GM18519 (cell line): ENCODE measurements around the gene SLC38A4.
A peak's percentile ranks its signal among the peaks of the same experiment; 100 is the strongest.
"Not testable (repeated sequence)": the region's sequence is repeated elsewhere in the genome, so short reads cannot be mapped to it uniquely, and the experiment has no call there.

Experiments
- ATAC-seq: cut with Tn5 transposase; IDR thresholded peaks from one replicate; pipeline ENCODE4 v1.9.1; 2021; ENCODE audit warnings: mild to moderate bottlenecking, moderate library complexity; ENCODE audit not compliant: unreplicated experiment, low FRiP score

The SLC38A4 gene

GRCh38 chr12:46779879-46780278 lies 45.9 kb downstream of the SLC38A4 start:
- no peak for ATAC-seq

GRCh38 chr12:46779063-46779462 lies 46.7 kb downstream of the SLC38A4 start:
- ATAC-seq, result no peak

DNA sequence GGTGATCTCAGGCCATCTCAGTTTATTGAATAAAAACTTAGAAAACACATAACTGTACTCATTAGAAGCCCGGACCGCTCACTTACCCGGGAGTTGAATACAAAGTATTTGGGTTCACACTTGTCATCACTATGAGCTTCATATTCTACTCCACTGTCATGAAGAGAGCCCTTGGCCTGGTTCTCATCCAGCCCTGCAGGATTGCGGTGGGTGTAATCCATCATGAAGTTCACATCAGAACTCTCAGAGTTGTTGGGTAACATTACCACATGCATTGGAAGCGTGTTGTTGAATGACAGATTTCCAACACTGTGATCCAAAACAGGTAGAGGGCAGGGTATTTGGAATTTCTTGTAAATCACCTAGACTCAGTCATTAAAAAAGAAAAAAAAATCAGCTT lies 47.4 kb downstream of the SLC38A4 start:
- no peak for ATAC-seq

- ATAC-seq, result no peak
Measured at GRCh38 chr12:46777587-46777986, 48.2 kb downstream of the SLC38A4 start.

GRCh38 chr12:46775796-46776195 lies 50.0 kb downstream of the SLC38A4 start:
- no peak for ATAC-seq

DNA sequence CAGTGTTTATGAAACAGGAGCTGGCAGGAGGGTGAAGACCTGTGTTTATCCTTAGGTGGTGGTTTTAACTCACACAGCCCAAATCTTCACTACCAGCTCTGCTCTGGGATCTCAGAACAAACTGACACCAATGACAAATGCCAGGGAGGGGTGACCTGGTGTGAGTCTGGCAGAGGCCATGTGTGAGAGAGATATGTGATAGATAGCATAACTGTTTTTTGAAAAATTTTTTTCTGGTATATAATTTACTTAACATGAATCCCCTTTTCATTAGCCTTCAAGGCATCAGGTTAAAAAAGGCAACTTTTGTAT lies 51.5 kb downstream of the SLC38A4 start:
- no peak for ATAC-seq

DNA sequence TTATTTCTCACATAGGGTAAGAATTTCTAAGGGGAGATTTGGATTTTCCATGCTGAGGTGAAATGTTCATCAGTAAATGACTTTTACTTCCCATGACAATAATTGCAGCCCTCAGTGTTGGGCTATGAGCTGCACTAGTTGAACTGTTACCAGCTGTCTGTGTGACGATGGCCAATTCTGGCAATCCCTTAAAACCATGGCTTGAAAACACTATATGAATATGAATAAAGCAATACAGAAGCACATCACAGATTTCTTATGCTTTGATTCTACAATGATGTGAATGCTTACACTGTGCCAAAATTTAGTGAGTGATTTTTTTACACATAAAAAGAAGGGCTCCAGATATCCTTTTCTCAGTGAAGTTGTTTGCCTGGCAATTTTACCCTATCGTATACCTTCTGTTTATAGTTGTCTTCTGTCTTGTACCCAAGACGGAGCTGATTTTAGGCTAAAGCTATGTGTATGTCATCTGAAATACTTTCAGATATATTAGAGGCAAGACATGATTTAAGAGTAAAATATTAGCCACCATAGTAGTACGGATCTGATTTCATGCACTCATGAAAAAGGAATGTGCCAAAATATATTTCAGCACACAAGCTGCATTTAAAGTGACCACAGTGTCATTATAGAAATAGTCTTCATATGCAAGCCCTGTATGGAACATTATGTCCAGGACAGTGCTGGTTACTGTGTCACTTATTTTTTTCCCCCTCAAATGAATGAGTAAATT lies 52.0 kb downstream of the SLC38A4 start:
- ATAC-seq, result no peak

- no peak for ATAC-seq
Measured at GRCh38 chr12:46771268-46771827, 54.4 kb downstream of the SLC38A4 start.

DNA sequence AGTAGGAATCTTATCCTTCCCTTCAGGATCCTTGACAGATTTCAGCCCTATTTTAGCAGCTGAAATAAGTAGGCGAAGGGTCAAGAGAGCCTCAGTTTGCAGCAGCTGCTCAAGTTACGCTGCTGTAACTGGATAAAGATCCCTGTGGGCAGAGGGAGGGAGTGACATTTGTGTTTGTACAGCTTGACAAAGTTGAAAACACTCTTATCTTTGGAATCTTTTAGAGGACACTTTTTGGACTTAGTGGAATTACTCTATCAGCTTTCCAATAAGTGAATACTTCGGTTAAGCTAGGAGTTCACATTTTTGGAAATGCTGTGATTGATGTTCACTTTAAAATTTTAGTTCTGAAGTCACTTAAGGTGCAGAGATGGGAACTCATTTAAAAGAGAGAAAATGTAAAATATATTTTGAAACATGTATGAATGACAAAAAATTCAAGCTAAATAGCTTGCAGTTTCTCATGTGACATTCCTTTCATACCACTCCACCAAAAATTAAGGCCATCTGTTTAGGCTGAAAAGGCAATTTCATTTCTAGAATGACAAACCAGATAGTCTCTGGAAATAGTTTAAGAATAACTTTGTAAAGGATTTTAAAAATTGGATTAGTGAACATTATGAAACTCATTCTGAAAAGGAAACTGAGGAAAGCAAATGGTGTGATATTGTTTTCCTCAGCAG lies 55.2 kb downstream of the SLC38A4 start:
- no peak for ATAC-seq

GRCh38 chr12:46764005-46764404 lies 61.8 kb downstream of the SLC38A4 start:
- no peak for ATAC-seq

DNA sequence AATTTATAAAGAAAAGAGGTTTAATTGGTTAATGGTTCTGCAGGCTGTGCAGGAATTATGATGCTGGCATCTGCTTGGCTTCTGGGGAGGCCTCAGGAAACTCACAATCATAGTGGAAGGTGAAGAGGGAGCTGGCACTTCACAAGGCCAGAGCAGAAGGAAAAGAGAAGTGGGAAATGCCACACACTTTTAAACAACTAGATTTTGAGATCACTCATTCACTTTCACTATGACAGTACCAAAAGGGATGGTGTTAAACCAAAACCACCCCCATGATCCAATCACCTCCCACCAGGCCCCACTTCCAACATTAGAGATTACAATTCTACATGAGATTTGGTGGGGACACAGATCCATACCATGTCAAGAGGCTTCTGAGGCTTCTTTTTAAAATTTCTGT lies 62.6 kb downstream of the SLC38A4 start:
- peak; percentile 51 for ATAC-seq

GRCh38 chr12:46754550-46754949 lies 71.2 kb downstream of the SLC38A4 start:
- no peak for ATAC-seq

- no peak for ATAC-seq
Measured at GRCh38 chr12:46752396-46752795, 73.4 kb downstream of the SLC38A4 start.

DNA sequence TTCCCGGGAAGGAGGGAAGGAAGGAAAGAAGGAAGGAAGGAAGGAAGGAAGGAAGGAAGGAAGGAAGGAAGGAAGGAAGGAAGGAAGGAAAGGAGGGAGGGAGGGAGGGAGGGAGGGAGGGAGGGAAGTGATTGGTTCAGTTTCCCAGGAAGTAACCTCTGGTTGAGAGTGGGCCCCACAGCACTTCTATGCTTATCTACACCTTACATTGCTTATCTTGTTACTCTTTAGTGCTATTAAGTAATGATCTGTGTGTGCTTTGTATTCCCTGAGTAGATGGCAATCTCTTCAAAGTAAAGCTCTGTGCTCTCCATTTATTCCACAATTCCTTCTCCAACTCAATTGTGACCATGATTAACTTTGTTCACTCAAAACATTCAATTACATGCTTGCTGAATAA lies 74.6 kb downstream of the SLC38A4 start:
- ATAC-seq, result no peak

GRCh38 chr12:46749322-46749721 lies 76.5 kb downstream of the SLC38A4 start:
- no peak for ATAC-seq

DNA sequence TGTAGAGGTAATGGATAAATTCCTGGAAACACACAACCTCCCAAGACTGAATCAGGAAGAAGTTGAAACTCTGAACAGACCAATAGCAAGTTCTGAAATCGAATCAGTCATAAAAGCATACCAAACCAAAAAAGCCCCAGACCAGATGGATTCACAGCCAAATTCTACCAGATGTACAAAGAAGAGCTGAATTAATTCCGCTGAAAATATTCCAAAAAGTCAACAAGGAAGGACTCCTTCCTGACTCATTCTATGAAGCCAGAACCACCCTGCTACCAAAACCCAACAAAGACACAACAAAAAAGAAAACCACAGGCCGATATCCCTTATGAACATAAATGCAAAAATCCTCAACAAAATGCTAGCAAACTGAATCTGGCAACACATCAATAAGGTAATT lies 81.5 kb downstream of the SLC38A4 start:
- no peak for ATAC-seq

- no peak for ATAC-seq
Measured at GRCh38 chr12:46743456-46743855, 82.3 kb downstream of the SLC38A4 start.

GRCh38 chr12:46742271-46742670 lies 83.5 kb downstream of the SLC38A4 start:
- not testable (repeated sequence) for ATAC-seq

- no peak for ATAC-seq
Measured at GRCh38 chr12:46725332-46725731, 100.5 kb downstream of the SLC38A4 start.

GRCh38 chr12:46723629-46724419 lies 102.0 kb downstream of the SLC38A4 start:
- no peak for ATAC-seq
